H7 (cell line): ENCODE results near the gene CDPF1. TPM values are rescaled to one million over a fixed set of nuclear protein-coding genes. Genes with fewer than 3 reads are reported as not detected.
A peak's percentile ranks its signal among the peaks of the same experiment; 100 is the strongest.
"Not testable (repeated sequence)": the region's sequence is repeated elsewhere in the genome, so short reads cannot be mapped to it uniquely, and the experiment has no call there.

Experiments
- DNase-seq: peaks from one replicate; pipeline ENCODE4 v3.0.0; 2012
- H3K27me3 ChIP-seq: 2 replicates; pipeline ENCODE4 v1.6.0; 2011; ENCODE audit warnings: mild to moderate bottlenecking, low read length; ENCODE audit not compliant: control insufficient read depth, insufficient read depth
- H3K36me3 ChIP-seq: replicated peaks from 2 replicates; pipeline ENCODE4 v1.5.1; 2011; ENCODE audit warnings: low read length; ENCODE audit not compliant: control insufficient read depth, insufficient read depth
- H3K4me3 ChIP-seq: 2 replicates; pipeline ENCODE4 v1.5.1; 2011; ENCODE audit warnings: low read depth, mild to moderate bottlenecking, control low read depth, low read length, moderate library complexity; ENCODE audit not compliant: insufficient read depth
- total RNA-seq: library from RNA; depleted of rRNA; stranded (reverse); fragments of >200 nt; shearing (Covaris generic); gene quantifications from 2 replicates; pipeline ENCODE4 v1.2.3, GENCODE V29; 2014; rRNA removed

Gene CDPF1
- total RNA-seq, 1 experiment from 2014 or later: 24.5 TPM

DNA sequence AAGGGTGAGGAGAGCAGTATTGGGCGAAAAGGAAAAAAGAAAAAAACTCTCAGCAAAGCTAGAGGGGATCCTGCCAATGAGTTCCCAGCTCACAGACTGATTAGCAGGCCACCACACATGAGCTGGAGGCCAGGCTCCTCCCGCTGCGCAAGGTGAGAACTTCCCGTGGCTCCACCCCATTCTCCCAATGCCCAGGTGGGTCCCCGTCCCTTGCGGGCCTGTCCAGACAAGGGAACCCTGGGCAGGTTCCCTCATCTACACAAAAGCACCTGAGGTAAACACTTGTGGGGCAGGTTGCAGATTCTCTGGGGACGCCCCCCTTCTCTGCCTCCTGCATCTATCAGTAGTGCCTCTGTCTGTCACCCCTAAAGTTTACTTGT is 46.5 kb downstream of the CDPF1 start:
- Histone ChIP-seq H3K4me3 (no peak overlapping the region), H3K27me3 (no peaks in the 10 kb centered on the region), H3K36me3 (no peaks in the 10 kb centered on the region)
- DNase-seq: no peak

DNA sequence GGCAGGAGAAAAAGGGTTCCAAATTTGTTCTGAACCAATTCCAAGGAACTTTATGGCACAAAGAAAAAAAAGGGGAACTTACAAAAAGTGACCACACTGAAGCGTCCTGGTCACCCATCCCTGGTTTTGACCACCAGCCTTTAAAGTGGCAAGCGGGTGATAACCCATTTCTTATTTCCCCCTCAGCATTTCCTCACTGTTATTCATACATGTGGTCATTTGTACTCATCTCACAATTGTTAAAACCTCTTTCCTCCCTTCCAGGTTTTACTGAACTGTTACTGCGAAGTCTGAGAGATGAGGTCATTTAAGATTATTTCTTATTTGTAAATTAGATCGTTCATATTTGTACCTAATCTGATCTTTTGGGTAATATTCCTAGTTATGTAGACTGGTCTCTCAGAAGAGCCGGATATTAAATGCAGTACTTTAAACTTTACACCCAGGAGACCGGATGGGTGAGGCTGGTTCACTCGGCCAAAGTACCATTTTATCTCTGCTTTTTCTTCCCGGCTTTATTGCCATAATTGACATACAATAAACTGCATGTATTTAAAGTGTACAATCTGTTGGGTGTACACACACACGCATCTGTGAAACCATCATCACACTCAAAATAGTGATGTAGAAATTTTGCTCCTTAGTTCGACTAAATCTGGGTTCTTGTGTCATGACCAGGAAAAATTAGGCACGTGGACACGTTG is 47.0 kb downstream of the CDPF1 start:
- H3K27me3 ChIP-seq: no peaks in the 10 kb centered on the region
- DNase-seq: no peak
- no peaks in the 10 kb centered on the region for H3K36me3 ChIP-seq
- no peak overlapping the region for H3K4me3 ChIP-seq

DNA sequence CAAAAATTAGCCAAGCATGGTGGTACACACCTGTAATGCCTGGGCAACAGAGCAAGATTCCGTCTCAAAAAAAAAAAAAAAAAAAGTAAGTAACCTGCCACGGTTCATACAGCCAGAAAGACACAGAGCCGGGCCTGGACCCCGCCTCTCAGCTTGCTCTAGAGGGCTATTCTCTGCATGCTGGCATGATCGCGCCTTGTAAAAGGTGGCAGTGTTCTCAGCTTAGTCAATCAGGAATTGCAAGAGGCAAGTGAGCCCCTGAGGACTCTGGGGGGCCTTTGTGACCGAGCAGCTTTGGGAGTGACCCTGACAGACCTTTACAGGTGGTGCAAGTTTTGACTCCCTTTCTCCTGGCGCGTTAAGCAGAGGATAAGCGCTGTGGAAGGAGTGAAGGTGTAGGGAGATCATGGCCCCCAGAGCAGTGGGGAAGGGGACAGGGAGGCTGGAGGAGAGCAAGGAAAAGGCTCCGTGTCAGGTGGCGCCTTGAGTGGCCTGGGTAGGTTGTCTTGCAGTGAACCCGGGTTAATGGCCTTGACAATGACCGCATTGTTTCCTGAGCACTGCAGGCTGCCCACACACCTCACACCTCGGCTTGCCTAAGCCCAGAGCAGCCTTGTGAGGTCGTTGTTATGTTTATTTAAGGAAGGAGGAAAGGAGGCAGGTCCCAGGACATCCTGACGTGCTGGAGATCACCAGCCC is 48.9 kb downstream of the CDPF1 start:
- no peaks in the 10 kb centered on the region for H3K36me3 ChIP-seq
- no peak overlapping the region for H3K4me3 ChIP-seq
- H3K27me3 ChIP-seq: no peaks in the 10 kb centered on the region
- peak; percentile 75 for DNase-seq

DNA sequence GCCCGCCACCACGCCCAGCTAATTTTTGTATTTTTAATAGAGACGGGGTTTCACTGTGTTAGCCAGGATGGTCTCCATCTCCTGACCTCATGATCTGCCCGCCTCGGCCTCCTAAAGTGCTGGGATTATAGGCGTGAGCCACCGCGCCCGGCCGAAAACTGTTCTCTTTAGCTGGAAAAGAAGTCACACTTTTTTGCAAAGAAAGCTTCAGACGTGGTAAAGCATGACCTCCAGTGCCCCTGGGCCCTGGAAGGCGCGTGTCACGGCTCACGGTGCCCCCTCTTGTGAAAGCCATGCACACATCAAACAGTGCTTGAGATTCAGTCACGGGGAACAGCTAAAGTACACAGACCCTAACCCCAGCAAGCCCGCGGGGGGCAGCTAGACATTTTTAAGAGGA is 51.3 kb downstream of the CDPF1 start:
- H3K27me3 ChIP-seq, DNase-seq, H3K4me3 ChIP-seq: not testable (repeated sequence)

DNA sequence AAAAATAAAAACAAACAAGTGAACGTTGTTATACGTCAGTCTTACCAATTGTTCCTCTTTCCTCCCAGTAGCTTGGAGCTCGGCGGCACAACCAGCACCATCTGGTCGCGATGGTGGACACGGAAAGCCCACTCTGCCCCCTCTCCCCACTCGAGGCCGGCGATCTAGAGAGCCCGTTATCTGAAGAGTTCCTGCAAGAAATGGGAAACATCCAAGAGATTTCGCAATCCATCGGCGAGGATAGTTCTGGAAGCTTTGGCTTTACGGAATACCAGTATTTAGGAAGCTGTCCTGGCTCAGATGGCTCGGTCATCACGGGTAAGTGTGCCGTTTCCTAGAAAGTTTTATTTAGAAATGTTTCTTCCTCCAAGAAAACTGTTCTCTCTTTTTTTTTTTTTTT is 51.8 kb downstream of the CDPF1 start:
- DNase-seq: no peak
- H3K4me3 ChIP-seq: no peak overlapping the region
- no peaks in the 10 kb centered on the region for H3K27me3 ChIP-seq
- H3K36me3 ChIP-seq: no peaks in the 10 kb centered on the region

More for the DNA sequence above, 51.3 kb downstream of the CDPF1 start:
- H3K36me3 ChIP-seq: not testable (repeated sequence)

DNA sequence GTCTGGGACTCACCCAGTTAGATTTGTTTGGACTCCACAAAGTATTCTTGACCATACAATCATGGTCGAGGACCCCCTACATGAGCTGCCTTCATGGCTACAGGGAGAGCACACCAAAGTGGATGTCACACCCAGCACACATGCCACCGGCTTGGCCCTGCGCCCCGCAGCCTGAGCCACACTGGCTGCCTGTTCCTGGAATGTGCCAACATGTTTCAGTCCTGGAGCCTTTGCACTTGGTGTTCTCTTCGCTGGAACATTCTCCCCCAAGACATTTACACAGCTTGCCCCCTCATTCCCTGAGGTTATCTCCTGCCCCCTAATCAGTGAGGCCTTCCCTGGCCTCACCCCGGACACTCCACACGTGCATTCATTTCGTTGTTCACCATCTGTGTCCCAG is 53.8 kb downstream of the CDPF1 start:
- Histone ChIP-seq H3K27me3 (no peaks in the 10 kb centered on the region), H3K4me3 (no peak overlapping the region), H3K36me3 (no peaks in the 10 kb centered on the region)
- no peak for DNase-seq

DNA sequence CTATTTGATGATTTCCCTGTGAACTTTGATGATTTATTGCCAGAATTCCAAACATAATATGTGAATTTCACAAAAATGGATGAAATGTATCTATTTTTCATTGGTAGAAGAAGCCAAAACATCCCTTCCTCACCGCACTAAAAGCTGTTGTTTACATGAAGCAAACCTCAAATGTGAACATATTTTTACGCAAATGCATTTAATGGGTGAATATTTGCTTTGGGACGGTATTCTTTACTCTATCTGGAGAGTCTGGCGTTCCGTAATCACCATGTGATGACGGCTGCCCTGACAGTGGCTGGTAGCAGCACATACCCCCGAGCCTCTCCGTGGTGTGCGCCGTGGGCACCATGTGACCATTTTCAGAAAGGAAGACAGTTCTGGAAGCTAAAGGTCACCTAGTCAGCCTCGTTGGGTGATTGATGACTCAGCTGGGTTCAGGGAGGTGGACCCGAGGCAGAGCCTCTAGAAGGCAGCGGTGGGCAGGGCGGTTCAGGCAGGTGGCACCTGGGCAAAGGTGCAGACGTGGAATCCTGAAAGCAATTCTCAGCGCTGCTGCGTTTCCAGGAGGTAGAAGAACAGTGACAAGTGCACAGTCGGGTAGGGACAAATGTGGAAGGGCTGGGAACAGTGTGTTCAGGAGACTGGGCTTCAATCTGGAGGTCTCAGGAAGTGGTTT is 54.5 kb downstream of the CDPF1 start:
- no peak for DNase-seq
- Histone ChIP-seq H3K27me3 (no peaks in the 10 kb centered on the region), H3K36me3 (no peaks in the 10 kb centered on the region), H3K4me3 (no peak overlapping the region)

Other genes with a start within 250 kb of the CDPF1 start
- 1.2 and 7.8 TPM in 2 replicates for gene PPARA, start 99.8 kb downstream of the CDPF1 start, total RNA-seq
- 0.07 TPM in 1 of 2 replicates, not detected in the other for gene PKDREJ, start 13.1 kb upstream of the CDPF1 start, total RNA-seq
- gene TTC38, start 17.7 kb upstream of the CDPF1 start, total RNA-seq: 21.8 and 24.0 TPM in 2 replicates
- gene GTSE1, start 46.6 kb upstream of the CDPF1 start, total RNA-seq: 38.8 and 42.9 TPM in 2 replicates
- gene TRMU, start 85.4 kb upstream of the CDPF1 start, total RNA-seq: 72.9 and 76.2 TPM in 2 replicates